ENCODE data around the gene EDAR. TPM values are rescaled to one million over a fixed set of nuclear protein-coding genes. Genes with fewer than 3 reads are reported as not detected.

The EDAR gene
- total RNA-seq, 6 donors from 2014 or later, result under 0.01 to 0.13 (median 0.09) TPM; not detected in 3

DNA sequence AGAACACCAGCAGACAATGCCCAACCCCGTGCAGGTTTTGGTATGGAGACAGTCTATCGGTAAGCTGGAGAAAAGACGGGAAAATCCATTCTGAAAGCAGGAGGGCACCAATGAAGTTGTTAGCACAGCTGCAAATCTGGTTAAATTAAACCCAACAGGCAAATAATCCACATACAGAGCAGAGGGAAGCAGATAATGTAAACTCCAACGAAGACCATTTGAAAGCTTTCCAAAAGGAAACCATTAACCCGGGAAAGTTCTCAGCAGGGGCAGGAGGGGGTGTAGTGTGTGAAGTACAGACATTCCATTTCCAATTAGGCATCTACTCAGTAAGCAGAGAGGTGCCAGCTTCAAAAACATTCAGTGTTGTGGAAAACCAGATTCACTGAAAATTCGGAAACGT, 10.3 kb downstream of the EDAR start:
- Histone ChIP-seq H3K27me3 (no peaks in the 10 kb centered on the region), H3K4me3 (no peak overlapping the region), H3K4me1 (peaks cover 4 to 8% (median 4%) of the 10 kb centered on the region in 4 donors), H3K36me3 (no peaks in the 10 kb centered on the region), H3K9me3 (no peaks in the 10 kb centered on the region), H3K27ac (no peak overlapping the region)
- DNase-seq (no peak), ATAC-seq (ENCODE audit: low FRiP score in 2 of 2) (no peak)
- 18 to 21% methylated on average over 7 of the region's 7 CpGs for WGBS, 2 donors
- TF ChIP-seq EP300 (IDR thresholded peaks at IDR 0.05), result no peak
- no peak for TF ChIP-seq POLR2A (IDR thresholded peaks at IDR 0.05)
- TF ChIP-seq POLR2AphosphoS5 (IDR thresholded peaks at IDR 0.05), result no peak
- no peak for TF ChIP-seq CTCF (IDR thresholded peaks at IDR 0.05)

GRCh38 chr2:108975613-108976435, 13.2 kb downstream of the EDAR start:
- Histone ChIP-seq H3K27ac (no peak overlapping the region), H3K4me3 (no peak overlapping the region), H3K4me1 (peaks cover 0 to 8% (median 4%) of the 10 kb centered on the region in 4 donors), H3K9me3 (no peaks in the 10 kb centered on the region), H3K36me3 (no peaks in the 10 kb centered on the region), H3K27me3 (no peaks in the 10 kb centered on the region)
- DNase-seq, result no peak
- no peak for TF ChIP-seq POLR2AphosphoS5 (IDR thresholded peaks at IDR 0.05)
- TF ChIP-seq CTCF (IDR thresholded peaks at IDR 0.05), result no peak
- TF ChIP-seq EP300 (IDR thresholded peaks at IDR 0.05), result no peak
- TF ChIP-seq POLR2A (IDR thresholded peaks at IDR 0.05), result no peak
- WGBS, 2 donors, result 91 to 94% methylated on average over 14 of the region's 14 CpGs
- no peak for ATAC-seq (ENCODE audit: low FRiP score in 2 of 2)

GRCh38 chr2:108974674-108975073, 14.3 kb downstream of the EDAR start:
- Histone ChIP-seq H3K27me3 (no peaks in the 10 kb centered on the region), H3K27ac (no peak overlapping the region), H3K36me3 (no peaks in the 10 kb centered on the region), H3K9me3 (no peaks in the 10 kb centered on the region), H3K4me1 (peaks cover 0 to 8% (median 4%) of the 10 kb centered on the region in 4 donors), H3K4me3 (no peak overlapping the region)
- WGBS, 2 donors, result 86 to 88% methylated on average over 3 to 4 of the region's 4 CpGs
- no peak for ATAC-seq (ENCODE audit: low FRiP score in 2 of 2)
- TF ChIP-seq EP300 (IDR thresholded peaks at IDR 0.05) (no peak), POLR2A (IDR thresholded peaks at IDR 0.05) (no peak), CTCF (IDR thresholded peaks at IDR 0.05) (no peak), POLR2AphosphoS5 (IDR thresholded peaks at IDR 0.05) (no peak)
- DNase-seq, result no peak

DNA sequence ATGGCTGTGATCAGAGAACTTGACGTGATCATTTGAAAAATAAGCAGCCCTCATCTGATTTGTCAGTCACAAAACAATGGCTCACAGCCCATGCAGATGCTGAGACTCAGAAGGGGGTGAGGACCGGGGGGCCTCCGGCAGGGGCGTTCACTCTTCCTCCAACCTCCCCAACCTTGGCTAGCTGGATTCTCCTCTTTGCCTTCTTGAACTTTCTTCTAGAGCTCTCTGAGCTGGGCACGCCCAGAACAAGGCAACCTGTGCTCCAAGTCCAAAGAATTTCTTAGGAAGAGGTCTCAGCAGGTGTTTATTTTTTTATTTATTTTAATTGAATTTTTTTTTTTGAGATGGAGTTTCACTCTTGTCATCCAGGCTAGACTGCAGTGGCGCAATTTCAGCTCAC, 16.4 kb downstream of the EDAR start:
- WGBS, 2 donors, result 92 to 98% methylated on average over 6 of the region's 6 CpGs
- H3K27me3 ChIP-seq, result no peaks in the 10 kb centered on the region
- no peak overlapping the region for H3K4me3 ChIP-seq
- TF ChIP-seq CTCF (IDR thresholded peaks at IDR 0.05), result no peak
- no peak for TF ChIP-seq POLR2AphosphoS5 (IDR thresholded peaks at IDR 0.05)
- TF ChIP-seq POLR2A (IDR thresholded peaks at IDR 0.05), result no peak
- no peak for TF ChIP-seq EP300 (IDR thresholded peaks at IDR 0.05)
- H3K9me3 ChIP-seq, result no peaks in the 10 kb centered on the region
- ATAC-seq (ENCODE audit: low FRiP score in 2 of 2) (no peak), DNase-seq (no peak)
- H3K4me1 ChIP-seq, result no peaks in the 10 kb centered on the region
- no peak overlapping the region for H3K27ac ChIP-seq
- H3K36me3 ChIP-seq, result no peaks in the 10 kb centered on the region

Data from upper lobe of left lung (tissue), 6 donors.